IMR-90 (cell line): Measurements from ENCODE around the gene DSC3. TPM values are rescaled to one million over a fixed set of nuclear protein-coding genes. Genes with fewer than 3 reads are reported as not detected.

Experiments
- ATAC-seq: fragments of 200-7000 bp; cut with Tn5 transposase; 2 replicates; pipeline ENCODE4 v1.9.1; 2020; ENCODE audit warnings: low read depth, mild to moderate bottlenecking, moderate library complexity
- BruUV-seq: library from RNA; stranded (reverse); fragments of 400-500 nt; replicated peaks from 2 replicates; lab custom pipeline; 2021; lab: Mats Ljungman, UMichigan
- CTCF ChIA-PET: fragments of 300-600 bp; formaldehyde crosslinking; extraction: SDS; loops from one replicate; lab custom pipeline; 2021; ENCODE audit warnings: antibody characterized with exemption; lab: Yijun Ruan, JAX
- POLR2A ChIA-PET: fragments of 300-600 bp; sonication (Branson Sonifier 250); formaldehyde crosslinking; loops from one replicate; lab custom pipeline; 2022; ENCODE audit warnings: antibody characterized with exemption; ENCODE audit not compliant: unreplicated experiment; lab: Charles Lee
- DNase-seq: peaks from one replicate; pipeline ENCODE4 v3.0.0; 2013
- H2AFZ ChIP-seq: replicated peaks from 2 replicates; pipeline ENCODE3; 2013; ENCODE audit warnings: low read length, mild to moderate bottlenecking; ENCODE audit not compliant: poor library complexity
- H2AK5ac ChIP-seq: 2 replicates; pipeline ENCODE4 v1.6.1; 2013; ENCODE audit warnings: low read depth, low read length, inconsistent platforms
- H2AK9ac ChIP-seq: replicated peaks from 2 replicates; pipeline ENCODE3; 2013; ENCODE audit warnings: mild to moderate bottlenecking, low read depth, low read length, moderate library complexity; ENCODE audit not compliant: poor library complexity
- H2BK120ac ChIP-seq: 2 replicates; pipeline ENCODE4 v1.6.1; 2013; ENCODE audit warnings: low read depth, low read length, inconsistent platforms
- H2BK15ac ChIP-seq: 3 replicates; pipeline ENCODE4 v1.6.1; 2013; ENCODE audit warnings: low read depth, low read length, inconsistent platforms
- H2BK20ac ChIP-seq: 2 replicates; pipeline ENCODE4 v1.6.1; 2013; ENCODE audit warnings: low read depth, mild to moderate bottlenecking, inconsistent platforms, low read length, moderate library complexity
- H2BK5ac ChIP-seq: 2 replicates; pipeline ENCODE4 v1.6.1; 2013; ENCODE audit warnings: mild to moderate bottlenecking, low read depth, low read length, inconsistent platforms; ENCODE audit not compliant: poor library complexity, severe bottlenecking
- H3K14ac ChIP-seq: replicated peaks from 2 replicates; pipeline ENCODE4 v1.6.1; 2013; ENCODE audit warnings: low read depth, low read length, inconsistent platforms
- H3K18ac ChIP-seq: 2 replicates; pipeline ENCODE4 v1.6.1; 2013; ENCODE audit warnings: low read depth, low read length, control low read depth
- H3K23ac ChIP-seq: 2 replicates; pipeline ENCODE4 v1.6.1; 2013; ENCODE audit warnings: low read depth, low read length, inconsistent platforms
- H3K27ac ChIP-seq: 2 replicates; pipeline ENCODE4 v1.5.1; 2013; ENCODE audit warnings: mild to moderate bottlenecking, control low read depth, low read length; ENCODE audit not compliant: insufficient read depth
- H3K27me3 ChIP-seq: 2 replicates; pipeline ENCODE4 v1.6.1; 2013; ENCODE audit warnings: low read length; ENCODE audit not compliant: control insufficient read depth, insufficient read depth
- H3K36me3 ChIP-seq: 2 replicates; pipeline ENCODE4 v1.6.1; 2013; ENCODE audit warnings: low read length, mixed read lengths; ENCODE audit not compliant: control insufficient read depth, insufficient read depth
- H3K4ac ChIP-seq: 2 replicates; pipeline ENCODE4 v1.6.1; 2013; ENCODE audit warnings: low read depth, low read length, inconsistent platforms
- H3K4me1 ChIP-seq: 2 replicates; pipeline ENCODE4 v1.6.1; 2013; ENCODE audit warnings: low read length, mixed read lengths; ENCODE audit not compliant: control insufficient read depth, insufficient read depth
- H3K4me2 ChIP-seq: 2 replicates; pipeline ENCODE4 v1.6.1; 2013; ENCODE audit warnings: low read depth, mild to moderate bottlenecking, control low read depth, low read length, moderate library complexity
- H3K4me3 ChIP-seq: 2 replicates; pipeline ENCODE4 v1.5.1; 2013; ENCODE audit warnings: low read depth, mild to moderate bottlenecking, control low read depth, low read length, moderate library complexity; ENCODE audit not compliant: insufficient read depth
- H3K56ac ChIP-seq: 2 replicates; pipeline ENCODE4 v1.6.1; 2013; ENCODE audit warnings: low read length, inconsistent platforms; ENCODE audit not compliant: insufficient read depth; ENCODE audit errors: extremely low read depth
- H3K79me1 ChIP-seq, 2 experiments: 2 replicates each; pipeline ENCODE4 v1.6.1; 2013; ENCODE audit warnings: low read length in 2 of 2, inconsistent platforms in 1 of 2, low read depth in 1 of 2
- H3K9ac ChIP-seq: 2 replicates; pipeline ENCODE4 v1.6.1; 2013; ENCODE audit warnings: low read depth, low read length, control low read depth
- H3K9me1 ChIP-seq: 2 replicates; pipeline ENCODE4 v1.6.1; 2013; ENCODE audit warnings: low read length, inconsistent platforms; ENCODE audit not compliant: insufficient read depth
- H3K9me3 ChIP-seq: 2 replicates; pipeline ENCODE4 v1.6.1; 2013; ENCODE audit warnings: low read length; ENCODE audit not compliant: control insufficient read depth, insufficient read depth
- H4K20me1 ChIP-seq: 2 replicates; pipeline ENCODE4 v1.6.1; 2013; ENCODE audit warnings: low read length, inconsistent platforms; ENCODE audit not compliant: insufficient read depth
- H4K5ac ChIP-seq: 2 replicates; pipeline ENCODE4 v1.6.1; 2013; ENCODE audit warnings: mild to moderate bottlenecking, low read depth, low read length, control low read depth
- H4K8ac ChIP-seq, 2 experiments: 2 replicates each; pipeline ENCODE4 v1.6.1; 2013; ENCODE audit warnings: low read depth in 2 of 2, low read length in 2 of 2, control low read depth in 1 of 2, inconsistent platforms in 1 of 2
- H4K91ac ChIP-seq: 2 replicates; pipeline ENCODE4 v1.6.1; 2013; ENCODE audit warnings: low read depth, low read length, inconsistent platforms; ENCODE audit not compliant: insufficient read depth
- BHLHE40 ChIP-seq: fragments of 150-350 bp; IDR thresholded peaks from 2 replicates; pipeline ENCODE4 v1.6.1; 2016; ENCODE audit warnings: mild to moderate bottlenecking, low read depth, low read length
- ELK1 ChIP-seq: fragments of 150-350 bp; IDR thresholded peaks from 2 replicates; pipeline ENCODE4 v1.6.1; 2016; ENCODE audit warnings: low read depth, mild to moderate bottlenecking, low read length, moderate library complexity, borderline replicate concordance
- FOS ChIP-seq: fragments of 150-350 bp; IDR thresholded peaks from 2 replicates; pipeline ENCODE4 v1.6.1; 2016; ENCODE audit warnings: low read depth, low read length
- MAFK ChIP-seq: IDR thresholded peaks from 2 replicates; pipeline ENCODE4 v1.6.1; 2012; ENCODE audit warnings: low read depth, low read length, improper control_type of control experiment
- MAZ ChIP-seq: IDR thresholded peaks from 2 replicates; pipeline ENCODE4 v1.6.1; 2012; ENCODE audit warnings: low read depth, mild to moderate bottlenecking, low read length, improper control_type of control experiment, moderate library complexity, borderline replicate concordance
- NFE2L2 ChIP-seq: fragments of 150-350 bp; IDR thresholded peaks from 2 replicates; pipeline ENCODE4 v1.6.1; 2016; ENCODE audit warnings: low read depth, mild to moderate bottlenecking, low read length
- POLR2A ChIP-seq: IDR thresholded peaks from 2 replicates; pipeline ENCODE4 v1.6.1; 2012; ENCODE audit warnings: mild to moderate bottlenecking, low read depth, low read length
- RAD21 ChIP-seq: IDR thresholded peaks from 2 replicates; pipeline ENCODE4 v1.6.1; 2012; ENCODE audit warnings: low read length, improper control_type of control experiment
- RCOR1 ChIP-seq: IDR thresholded peaks from 2 replicates; pipeline ENCODE4 v1.6.1; 2012; ENCODE audit warnings: mild to moderate bottlenecking, low read length, improper control_type of control experiment; ENCODE audit not compliant: insufficient replicate concordance
- RFX5 ChIP-seq: IDR thresholded peaks from 2 replicates; pipeline ENCODE4 v1.8.0; 2012; ENCODE audit warnings: low read depth, mild to moderate bottlenecking, low read length, moderate library complexity
- WGBS, 2 experiments: methylation state at CpG; one replicate each; pipeline versions ENCODE4 v1.1.5 to v1.1.7; 2013; ENCODE audit warnings: missing lambda C conversion rate in 2 of 2; ENCODE audit not compliant: insufficient read length in 1 of 2; ENCODE audit errors: extremely low coverage in 2 of 2; 5-methylcytosine and 5-hydroxymethylcytosine counted together
- dilution Hi-C: fragments of 300-500 bp; cut with HindIII; formaldehyde crosslinking; loops from one replicate; pipeline ENCODE4 v1.14.3; 2018; ENCODE audit warnings: low sequenced_read_pairs; ENCODE audit not compliant: unreplicated experiment
- in situ Hi-C: fragments of 300-500 bp; cut with MboI; formaldehyde crosslinking; loops from 3 replicates; pipeline ENCODE4 v1.14.3; 2019; ENCODE audit warnings: low sequenced_read_pairs, inconsistent platforms, mixed read lengths
- intact Hi-C: fragments of 100-400 bp; cut with micrococcal nuclease; formaldehyde crosslinking; loops from 2 replicates; pipeline ENCODE4 v1.10.0; 2022
- polyA plus RNA-seq, 3 experiments: library from polyadenylated mRNA; depleted of rRNA; stranded (reverse); fragments of >200 nt; gene quantifications; 2 replicates each; pipeline ENCODE4 v1.2.3, GENCODE V29; 2012; ENCODE audit warnings: low replicate concordance in 1 of 3
- total RNA-seq: library from RNA; depleted of rRNA; stranded (reverse); fragments of >200 nt; gene quantifications from 2 replicates; pipeline ENCODE4 v1.2.3, GENCODE V29; 2012
- TF ChIP-seq, protein P1 (sequence below): fragments of 150-350 bp; IDR thresholded peaks from 2 replicates; pipeline ENCODE4 v1.6.1; 2017; ENCODE audit warnings: mild to moderate bottlenecking, antibody characterized with exemption, low read length, low read depth
- TF ChIP-seq, protein P2 (sequence below): conservative IDR thresholded peaks from 2 replicates; pipeline ENCODE4 v1.5.1; 2012; ENCODE audit warnings: mild to moderate bottlenecking, low read depth, low read length, improper control_type of control experiment

DSC3 gene
- total and polyA plus RNA-seq, 2 of the 4 experiments (the other 2 are of a cell fraction), result under 0.01 to 0.09 TPM

DNA sequence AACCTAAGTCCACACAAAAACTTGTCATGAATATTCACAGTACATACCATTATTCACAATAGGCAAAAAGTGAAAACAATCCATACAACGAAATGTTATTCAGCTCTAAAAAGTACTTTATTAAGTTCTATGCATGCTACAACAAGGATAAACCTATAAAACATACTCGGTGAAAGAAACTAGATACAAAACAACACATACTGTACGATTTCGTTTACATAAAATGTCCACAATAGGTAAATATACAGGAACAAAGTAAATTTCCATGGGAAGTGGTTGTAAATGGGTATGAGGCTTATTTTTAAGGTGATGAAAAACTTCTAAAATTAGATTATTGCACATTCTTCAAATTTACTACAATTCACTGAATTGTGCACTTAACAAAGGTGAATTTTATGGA is 8.0 kb downstream of the DSC3 start:
- no peaks in the 10 kb centered on the region for H3K9me1 ChIP-seq
- ChIA-PET POLR2A (no interaction called here), CTCF (interaction anchor here (0.5 kb wide), 1 partner anchor 73 kb away, joined by 3 read pairs; no protein-coding TSS in a partner anchor)
- H3K9me3 ChIP-seq, result no peaks in the 10 kb centered on the region
- H2BK20ac ChIP-seq, result no peak overlapping the region
- H2AFZ ChIP-seq, result no peak overlapping the region
- BruUV-seq, result no TSS peak
- no peaks in the 10 kb centered on the region for H3K79me1 ChIP-seq
- dilution Hi-C loops, result no loop called here
- H2AK5ac ChIP-seq, result no peak overlapping the region
- H3K4me2 ChIP-seq, result no peak overlapping the region
- no peak overlapping the region for H2BK15ac ChIP-seq
- H3K14ac ChIP-seq, result no peak overlapping the region
- no peak for DNase-seq
- H3K9ac ChIP-seq, result no peak overlapping the region
- H3K23ac ChIP-seq, result no peak overlapping the region
- in situ Hi-C loops, result no loop called here
- H2BK5ac ChIP-seq, result no peak overlapping the region
- ATAC-seq, result no peak
- no peak overlapping the region for H3K4ac ChIP-seq
- H3K56ac ChIP-seq, result no peak overlapping the region
- WGBS, 2 experiments, result no CpG with 5 or more reads among the region's 4 CpGs
- H4K20me1 ChIP-seq, result no peaks in the 10 kb centered on the region
- H4K8ac ChIP-seq, result no peak overlapping the region
- H3K27me3 ChIP-seq, result no peaks in the 10 kb centered on the region
- H2BK120ac ChIP-seq, result no peak overlapping the region
- no peaks in the 10 kb centered on the region for H3K36me3 ChIP-seq
- no peak overlapping the region for H3K4me3 ChIP-seq
- H3K18ac ChIP-seq, result no peak overlapping the region
- no peak overlapping the region for H3K27ac ChIP-seq
- H4K91ac ChIP-seq, result no peak overlapping the region
- no peak overlapping the region for H2AK9ac ChIP-seq
- no peaks in the 10 kb centered on the region for H3K4me1 ChIP-seq
- no peak for TF ChIP-seq MAFK
- TF ChIP-seq MAZ, result no peak
- TF ChIP-seq RCOR1, result no peak
- TF ChIP-seq BHLHE40, result no peak
- TF ChIP-seq RAD21, result no peak
- TF ChIP-seq, protein P1, sequence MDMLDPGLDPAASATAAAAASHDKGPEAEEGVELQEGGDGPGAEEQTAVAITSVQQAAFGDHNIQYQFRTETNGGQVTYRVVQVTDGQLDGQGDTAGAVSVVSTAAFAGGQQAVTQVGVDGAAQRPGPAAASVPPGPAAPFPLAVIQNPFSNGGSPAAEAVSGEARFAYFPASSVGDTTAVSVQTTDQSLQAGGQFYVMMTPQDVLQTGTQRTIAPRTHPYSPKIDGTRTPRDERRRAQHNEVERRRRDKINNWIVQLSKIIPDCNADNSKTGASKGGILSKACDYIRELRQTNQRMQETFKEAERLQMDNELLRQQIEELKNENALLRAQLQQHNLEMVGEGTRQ, result no peak
- TF ChIP-seq POLR2A, result no peak
- no peak for TF ChIP-seq RFX5
- TF ChIP-seq FOS, result no peak
- TF ChIP-seq NFE2L2, result no peak
- TF ChIP-seq ELK1, result no peak
- TF ChIP-seq, protein P2, sequence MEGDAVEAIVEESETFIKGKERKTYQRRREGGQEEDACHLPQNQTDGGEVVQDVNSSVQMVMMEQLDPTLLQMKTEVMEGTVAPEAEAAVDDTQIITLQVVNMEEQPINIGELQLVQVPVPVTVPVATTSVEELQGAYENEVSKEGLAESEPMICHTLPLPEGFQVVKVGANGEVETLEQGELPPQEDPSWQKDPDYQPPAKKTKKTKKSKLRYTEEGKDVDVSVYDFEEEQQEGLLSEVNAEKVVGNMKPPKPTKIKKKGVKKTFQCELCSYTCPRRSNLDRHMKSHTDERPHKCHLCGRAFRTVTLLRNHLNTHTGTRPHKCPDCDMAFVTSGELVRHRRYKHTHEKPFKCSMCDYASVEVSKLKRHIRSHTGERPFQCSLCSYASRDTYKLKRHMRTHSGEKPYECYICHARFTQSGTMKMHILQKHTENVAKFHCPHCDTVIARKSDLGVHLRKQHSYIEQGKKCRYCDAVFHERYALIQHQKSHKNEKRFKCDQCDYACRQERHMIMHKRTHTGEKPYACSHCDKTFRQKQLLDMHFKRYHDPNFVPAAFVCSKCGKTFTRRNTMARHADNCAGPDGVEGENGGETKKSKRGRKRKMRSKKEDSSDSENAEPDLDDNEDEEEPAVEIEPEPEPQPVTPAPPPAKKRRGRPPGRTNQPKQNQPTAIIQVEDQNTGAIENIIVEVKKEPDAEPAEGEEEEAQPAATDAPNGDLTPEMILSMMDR, result no peak
- intact Hi-C loops, result no loop called here
- no peak overlapping the region for H4K5ac ChIP-seq
